Endothelial cell of umbilical vein (primary cell): ENCODE data around the gene TSPO. TPM values are rescaled to one million over a fixed set of nuclear protein-coding genes. Genes with fewer than 3 reads are reported as not detected.

Experiments
- BruUV-seq: library from RNA; stranded (reverse); fragments of 400-500 nt; replicated peaks from 2 replicates; lab custom pipeline; 2021; lab: Mats Ljungman, UMichigan
- CTCF ChIA-PET: fragments of 300-600, 350-600 bp; sonication (Branson Sonifier 250); formaldehyde crosslinking; loops from one replicate; lab custom pipeline; 2021; ENCODE audit warnings: antibody characterized with exemption, inconsistent platforms; lab: Charles Lee
- POLR2A ChIA-PET: fragments of 300-600, 350-600 bp; sonication (Branson Sonifier 250); formaldehyde crosslinking; loops from one replicate; lab custom pipeline; 2021; ENCODE audit warnings: antibody characterized with exemption, inconsistent platforms; lab: Charles Lee
- DNase-seq: peaks from one replicate; pipeline ENCODE4 v3.0.0-alpha.2; 2011; ENCODE audit warnings: low read depth, low spot score
- FAIRE-seq: peaks from 2 replicates; lab custom pipeline; 2011; peaks lifted over from hg19 to GRCh38; lab: Jason Lieb, UNC
- H2AFZ ChIP-seq: 2 replicates; pipeline ENCODE4 v1.6.0; 2012; ENCODE audit warnings: low read depth, low read length, control low read depth, inconsistent platforms
- H3K27ac ChIP-seq: 2 replicates; pipeline ENCODE4 v1.5.1; 2011; ENCODE audit warnings: low read depth, mild to moderate bottlenecking, control low read depth, low read length, moderate library complexity; ENCODE audit not compliant: insufficient read depth
- H3K27me3 ChIP-seq, 2 experiments: 2 replicates each; pipeline versions ENCODE4 v1.6.0 to v1.6.1; 2011; ENCODE audit warnings: low read length in 2 of 2, mixed read lengths in 1 of 2; ENCODE audit not compliant: control insufficient read depth in 2 of 2, insufficient read depth in 2 of 2
- H3K36me3 ChIP-seq, 2 experiments: 2 replicates in 1 of 2; 3 replicates in 1 of 2; pipeline ENCODE4 v1.5.1; 2011; ENCODE audit warnings: low read length in 2 of 2, mild to moderate bottlenecking in 1 of 2, moderate library complexity in 1 of 2; ENCODE audit not compliant: control insufficient read depth in 2 of 2, insufficient read depth in 2 of 2; ENCODE audit errors: extremely low read depth in 1 of 2
- H3K4me1 ChIP-seq: 3 replicates; pipeline ENCODE4 v1.5.1; 2011; ENCODE audit warnings: mild to moderate bottlenecking, low read length; ENCODE audit not compliant: control insufficient read depth, insufficient read depth; ENCODE audit errors: extremely low read depth
- H3K4me2 ChIP-seq: 2 replicates; pipeline ENCODE4 v1.6.1; 2011; ENCODE audit warnings: low read length, control low read depth, mixed read lengths; ENCODE audit not compliant: insufficient read depth
- H3K4me3 ChIP-seq, 3 experiments: fragments of 200-600 bp in 1 of 3; sonication (generic), shearing (Covaris generic) in 1 of 3; replicated peaks in 1 of 3; 2 replicates each; pipeline ENCODE4 v1.5.1; 2011 to 2016; ENCODE audit warnings: control low read depth in 3 of 3, low read length in 3 of 3, mild to moderate bottlenecking in 2 of 3, inconsistent platforms in 1 of 3, low read depth in 1 of 3, moderate library complexity in 1 of 3; ENCODE audit not compliant: insufficient read depth in 1 of 3
- H3K79me2 ChIP-seq: 2 replicates; pipeline ENCODE4 v1.6.0; 2012; ENCODE audit warnings: low read length, inconsistent platforms; ENCODE audit not compliant: control insufficient read depth, insufficient read depth
- H3K9ac ChIP-seq: replicated peaks from 2 replicates; pipeline ENCODE3; 2011; ENCODE audit warnings: low read length, control low read depth; ENCODE audit not compliant: insufficient read depth; ENCODE audit errors: extremely low read depth
- H3K9me1 ChIP-seq: replicated peaks from 3 replicates; pipeline ENCODE4 v1.6.0; 2011; ENCODE audit warnings: mild to moderate bottlenecking, low read length; ENCODE audit not compliant: control insufficient read depth, insufficient read depth; ENCODE audit errors: extremely low read depth
- H3K9me3 ChIP-seq: replicated peaks from 2 replicates; pipeline ENCODE4 v1.5.1; 2012; ENCODE audit warnings: low read length, inconsistent platforms; ENCODE audit not compliant: control insufficient read depth, insufficient read depth
- H4K20me1 ChIP-seq: replicated peaks from 2 replicates; pipeline ENCODE3; 2011; ENCODE audit warnings: mild to moderate bottlenecking, low read length; ENCODE audit not compliant: control insufficient read depth, insufficient read depth; ENCODE audit errors: extremely low read depth
- EZH2 ChIP-seq: IDR thresholded peaks from 2 replicates; pipeline ENCODE4 v1.6.1; 2012; ENCODE audit warnings: borderline replicate concordance, low read depth, mild to moderate bottlenecking, moderate library complexity, low read length, inconsistent platforms; ENCODE audit not compliant: severe bottlenecking
- FOS ChIP-seq: IDR thresholded peaks from 2 replicates; pipeline ENCODE4 v1.6.1; 2011; ENCODE audit warnings: mild to moderate bottlenecking, low read length, moderate library complexity, borderline replicate concordance; ENCODE audit not compliant: insufficient read depth
- GATA2 ChIP-seq: IDR thresholded peaks from 2 replicates; pipeline ENCODE4 v1.7.0; 2011; ENCODE audit warnings: low read depth, mild to moderate bottlenecking, moderate library complexity, mixed read lengths, low read length; ENCODE audit not compliant: insufficient read length, insufficient read depth
- JUN ChIP-seq: IDR thresholded peaks from 2 replicates; pipeline ENCODE4 v1.6.1; 2011; ENCODE audit warnings: borderline replicate concordance, low read depth; ENCODE audit not compliant: insufficient read length, insufficient read depth
- MYC ChIP-seq: IDR thresholded peaks from one replicate; pipeline ENCODE4 v1.6.1; 2011; ENCODE audit warnings: mild to moderate bottlenecking, low read depth, low read length
- POLR2A ChIP-seq: IDR thresholded peaks from 2 replicates; pipeline ENCODE4 v1.6.1; 2012; ENCODE audit warnings: low read depth, mild to moderate bottlenecking, control low read depth, low read length
- POLR2AphosphoS5 ChIP-seq: IDR thresholded peaks from 2 replicates; pipeline ENCODE4 v1.6.1; 2012; ENCODE audit warnings: low read depth, mild to moderate bottlenecking, control low read depth, low read length, moderate library complexity; ENCODE audit not compliant: insufficient read depth
- dilution Hi-C: fragments of 300-500 bp; cut with MboI; formaldehyde crosslinking; loops from one replicate; pipeline ENCODE4 v1.15.0; 2019; ENCODE audit warnings: low sequenced_read_pairs; ENCODE audit not compliant: extremely low pct_ligation_motif_present
- intact Hi-C: fragments of 100-400 bp; cut with micrococcal nuclease; formaldehyde crosslinking; loops from one replicate; pipeline ENCODE4 v1.10.0; 2022
- polyA plus RNA-seq, 4 experiments: library from polyadenylated mRNA; depleted of rRNA in 3 of 4; stranded (reverse) in 3 of 4; unstranded in 1 of 4; fragments of >200 nt; gene quantifications; 2 replicates each; pipeline versions ENCODE4 v1.2.1 to v1.2.3, GENCODE V29; 2011 to 2012; ENCODE audit warnings: missing spikeins in 1 of 4
- total RNA-seq: library from RNA; stranded (reverse); gene quantifications from 2 replicates; pipeline ENCODE4 v1.2.3, GENCODE V29; 2021
- TF ChIP-seq, protein P1 (sequence below): IDR thresholded peaks from 2 replicates; pipeline ENCODE4 v1.6.1; 2011; ENCODE audit not compliant: insufficient read depth, insufficient read length
- TF ChIP-seq, protein P2 (sequence below), 2 donors: IDR thresholded peaks; 1 replicate in 1 of 2; 2 replicates in 1 of 2; pipeline ENCODE4 v1.5.1; 2011; ENCODE audit warnings: low read length in 2 of 2, mild to moderate bottlenecking in 2 of 2, moderate library complexity in 2 of 2, control low read depth in 1 of 2, inconsistent platforms in 1 of 2, low read depth in 1 of 2; ENCODE audit not compliant: insufficient read depth in 1 of 2; ENCODE audit errors: extremely low read depth in 1 of 2

TSPO gene
- total and polyA plus RNA-seq, 2 donors (not counting 3 experiments of a cell fraction or from before 2014, with no cell fraction given) = 328 to 720 TPM

DNA sequence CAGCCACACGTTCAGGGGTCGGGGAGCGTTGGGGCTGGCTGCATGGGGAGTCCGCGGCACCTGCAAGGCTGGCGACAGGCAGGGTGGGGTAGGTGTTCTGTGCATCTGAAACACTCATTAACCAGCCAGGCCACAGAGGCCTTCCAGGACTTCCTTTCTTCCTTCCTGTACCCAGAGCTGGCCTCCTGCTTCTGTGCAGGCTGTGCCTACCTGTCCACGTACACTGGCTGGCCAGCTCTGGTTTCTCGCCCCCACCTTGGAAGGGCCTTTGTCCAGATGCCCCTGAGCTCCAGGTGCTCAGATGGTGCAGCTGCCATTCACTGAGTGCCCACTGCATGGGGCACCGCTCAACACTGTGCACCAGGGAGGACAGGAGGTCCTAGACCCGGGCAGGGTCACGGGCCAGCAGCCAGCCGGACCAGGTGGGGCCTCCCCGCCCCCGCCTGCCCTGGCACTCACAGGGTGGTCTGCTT lies 19.7 kb downstream of the TSPO start:
- ChIA-PET POLR2A (no interaction called here), CTCF (interaction anchor here (0.6 kb wide), 1 partner anchor 1180 kb away, joined by 3 read pairs; no protein-coding TSS in a partner anchor)
- Histone ChIP-seq H2AFZ (no peak overlapping the region), H3K9me3 (no peaks in the 10 kb centered on the region), H3K9me1 (no peaks in the 10 kb centered on the region), H3K4me1 (peaks cover 2% of the 10 kb centered on the region), H3K9ac (no peak overlapping the region), H4K20me1 (no peaks in the 10 kb centered on the region), H3K4me2 (no peak overlapping the region), H3K27ac (no peak overlapping the region), H3K79me2 (no peaks in the 10 kb centered on the region), H3K36me3 (peaks cover 11 to 18% of the 10 kb centered on the region in 2 experiments), H3K4me3 (no peak overlapping the region), H3K27me3 (no peaks in the 10 kb centered on the region)
- DNase-seq = no peak
- FAIRE-seq = no peak
- dilution Hi-C loops = no loop called here
- intact Hi-C loops = no loop called here
- no peak for TF ChIP-seq POLR2AphosphoS5
- no peak for TF ChIP-seq MYC
- TF ChIP-seq POLR2A = no peak
- no peak for TF ChIP-seq JUN
- TF ChIP-seq EZH2 = no peak
- TF ChIP-seq GATA2 = no peak
- no peak for TF ChIP-seq FOS
- TF ChIP-seq, protein P1, sequence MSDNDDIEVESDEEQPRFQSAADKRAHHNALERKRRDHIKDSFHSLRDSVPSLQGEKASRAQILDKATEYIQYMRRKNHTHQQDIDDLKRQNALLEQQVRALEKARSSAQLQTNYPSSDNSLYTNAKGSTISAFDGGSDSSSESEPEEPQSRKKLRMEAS = no peak
- TF ChIP-seq, protein P2, sequence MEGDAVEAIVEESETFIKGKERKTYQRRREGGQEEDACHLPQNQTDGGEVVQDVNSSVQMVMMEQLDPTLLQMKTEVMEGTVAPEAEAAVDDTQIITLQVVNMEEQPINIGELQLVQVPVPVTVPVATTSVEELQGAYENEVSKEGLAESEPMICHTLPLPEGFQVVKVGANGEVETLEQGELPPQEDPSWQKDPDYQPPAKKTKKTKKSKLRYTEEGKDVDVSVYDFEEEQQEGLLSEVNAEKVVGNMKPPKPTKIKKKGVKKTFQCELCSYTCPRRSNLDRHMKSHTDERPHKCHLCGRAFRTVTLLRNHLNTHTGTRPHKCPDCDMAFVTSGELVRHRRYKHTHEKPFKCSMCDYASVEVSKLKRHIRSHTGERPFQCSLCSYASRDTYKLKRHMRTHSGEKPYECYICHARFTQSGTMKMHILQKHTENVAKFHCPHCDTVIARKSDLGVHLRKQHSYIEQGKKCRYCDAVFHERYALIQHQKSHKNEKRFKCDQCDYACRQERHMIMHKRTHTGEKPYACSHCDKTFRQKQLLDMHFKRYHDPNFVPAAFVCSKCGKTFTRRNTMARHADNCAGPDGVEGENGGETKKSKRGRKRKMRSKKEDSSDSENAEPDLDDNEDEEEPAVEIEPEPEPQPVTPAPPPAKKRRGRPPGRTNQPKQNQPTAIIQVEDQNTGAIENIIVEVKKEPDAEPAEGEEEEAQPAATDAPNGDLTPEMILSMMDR (IDR thresholded peaks at IDR 0.05; ENCODE audit: extremely low read depth in 1 of 2, insufficient read depth in 1 of 2, low read depth in 1 of 2, low read length in 2 of 2) = no peak
- BruUV-seq = no TSS peak
